Smooth muscle cell (in vitro differentiated cells): ENCODE results near the gene CPEB4. TPM values are rescaled to one million over a fixed set of nuclear protein-coding genes. Genes with fewer than 3 reads are reported as not detected.

Experiments
- DNase-seq: peaks from one replicate; lab custom pipeline; 2025; ENCODE audit not compliant: unreplicated experiment; lab: John Stamatoyannopoulos, UW
- H2AFZ ChIP-seq: fragments of 200-600 bp; sonication (generic); 2 replicates; pipeline ENCODE4 v1.6.0; 2016; ENCODE audit warnings: antibody characterized with exemption, low read depth, mild to moderate bottlenecking
- H3F3A ChIP-seq: fragments of 200-600 bp; sonication (generic); 2 replicates; pipeline ENCODE4 v1.6.0; 2017; ENCODE audit warnings: antibody characterized with exemption, low read depth
- H3K27ac ChIP-seq: fragments of 200-600 bp; sonication (generic); 2 replicates; pipeline ENCODE4 v1.5.1; 2016; ENCODE audit warnings: low read depth, mild to moderate bottlenecking
- H3K27me3 ChIP-seq: fragments of 200-600 bp; sonication (generic); 2 replicates; pipeline ENCODE4 v1.6.1; 2016; ENCODE audit warnings: low read depth, mild to moderate bottlenecking
- H3K36me3 ChIP-seq: fragments of 200-600 bp; sonication (generic); 2 replicates; pipeline ENCODE4 v1.5.1; 2016; ENCODE audit warnings: low read depth
- H3K4me1 ChIP-seq: fragments of 200-600 bp; sonication (generic); 2 replicates; pipeline ENCODE4 v1.5.1; 2016; ENCODE audit warnings: low read depth
- H3K4me2 ChIP-seq: fragments of 200-600 bp; sonication (generic); 2 replicates; pipeline ENCODE4 v1.6.0; 2016; ENCODE audit warnings: mild to moderate bottlenecking
- H3K4me3 ChIP-seq: fragments of 200-600 bp; sonication (generic); 2 replicates; pipeline ENCODE4 v1.5.1; 2016; ENCODE audit warnings: mild to moderate bottlenecking
- H3K79me2 ChIP-seq: fragments of 200-600 bp; sonication (generic); 2 replicates; pipeline ENCODE4 v1.6.0; 2016; ENCODE audit warnings: low read depth, mild to moderate bottlenecking
- H3K9ac ChIP-seq: fragments of 200-600 bp; sonication (generic); 2 replicates; pipeline ENCODE4 v1.6.0; 2016; ENCODE audit warnings: low read depth
- H3K9me3 ChIP-seq: fragments of 200-600 bp; sonication (generic); replicated peaks from 2 replicates; pipeline ENCODE4 v1.5.1; 2016; ENCODE audit warnings: low read depth
- H4K20me1 ChIP-seq: fragments of 200-600 bp; sonication (generic); 2 replicates; pipeline ENCODE4 v1.6.0; 2016; ENCODE audit warnings: low read depth
- WGBS: methylation state at CpG from one replicate; pipeline ENCODE4 v1.1.7; 2016; ENCODE audit warnings: low lambda C conversion rate; 5-methylcytosine and 5-hydroxymethylcytosine counted together
- polyA plus RNA-seq: library from polyadenylated mRNA; unstranded; fragments of >200 nt; fragmentation: Nextera tagmentation; extraction: Ambion mirVana; gene quantifications from 2 replicates; pipeline ENCODE4 v1.2.1, GENCODE V29; 2016
- total RNA-seq: library from RNA; depleted of rRNA; stranded (reverse); fragments of >200 nt; gene quantifications from 2 replicates; pipeline ENCODE4 v1.2.3, GENCODE V29; 2014
- TF ChIP-seq, protein P1 (sequence below): fragments of 200-600 bp; sonication (generic); IDR thresholded peaks from 2 replicates; pipeline ENCODE4 v1.5.1; 2017; ENCODE audit warnings: borderline replicate concordance, mild to moderate bottlenecking, antibody characterized with exemption; ENCODE audit not compliant: insufficient read depth, poor library complexity, severe bottlenecking

CPEB4 gene
- total and polyA plus RNA-seq, 2 experiments from 2014 or later: 5.1 to 38.5 TPM

DNA sequence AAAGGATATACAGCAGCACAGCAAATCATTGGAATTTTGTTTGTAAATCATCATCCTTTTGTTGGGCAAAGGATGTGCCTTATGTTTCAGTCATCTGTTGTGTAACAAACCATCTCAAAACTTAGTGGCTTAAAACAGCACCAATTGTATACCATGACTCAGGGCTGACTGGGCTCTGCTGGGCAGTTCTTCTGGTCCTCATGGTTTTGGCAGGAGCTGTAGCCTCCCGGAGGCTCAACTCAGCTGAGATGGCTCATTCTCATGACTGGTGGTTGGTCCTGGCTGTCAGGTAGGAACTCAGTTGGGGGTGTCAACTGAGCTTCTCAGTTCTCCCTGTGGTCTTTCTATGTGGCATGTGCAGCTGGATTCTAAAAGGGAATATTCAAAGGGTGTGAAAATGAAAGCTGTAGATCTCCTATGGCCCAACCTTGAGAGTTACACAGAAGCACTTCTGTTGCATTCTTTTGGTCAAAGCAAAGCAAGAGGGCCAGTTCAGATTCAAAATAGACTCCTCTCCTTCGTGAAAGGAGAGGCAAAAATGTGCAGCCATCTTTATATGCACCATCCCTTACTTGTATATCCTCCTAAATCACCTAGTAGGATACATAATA, 39.1 kb upstream of the CPEB4 start:
- no peaks in the 10 kb centered on the region for H3F3A ChIP-seq
- no peak overlapping the region for H3K4me2 ChIP-seq
- H3K9me3 ChIP-seq: no peaks in the 10 kb centered on the region
- H2AFZ ChIP-seq: no peak overlapping the region
- H3K4me3 ChIP-seq: no peak overlapping the region
- 72% methylated on average over 2 of the region's 2 CpGs for WGBS
- H3K79me2 ChIP-seq: no peaks in the 10 kb centered on the region
- TF ChIP-seq, protein P1, sequence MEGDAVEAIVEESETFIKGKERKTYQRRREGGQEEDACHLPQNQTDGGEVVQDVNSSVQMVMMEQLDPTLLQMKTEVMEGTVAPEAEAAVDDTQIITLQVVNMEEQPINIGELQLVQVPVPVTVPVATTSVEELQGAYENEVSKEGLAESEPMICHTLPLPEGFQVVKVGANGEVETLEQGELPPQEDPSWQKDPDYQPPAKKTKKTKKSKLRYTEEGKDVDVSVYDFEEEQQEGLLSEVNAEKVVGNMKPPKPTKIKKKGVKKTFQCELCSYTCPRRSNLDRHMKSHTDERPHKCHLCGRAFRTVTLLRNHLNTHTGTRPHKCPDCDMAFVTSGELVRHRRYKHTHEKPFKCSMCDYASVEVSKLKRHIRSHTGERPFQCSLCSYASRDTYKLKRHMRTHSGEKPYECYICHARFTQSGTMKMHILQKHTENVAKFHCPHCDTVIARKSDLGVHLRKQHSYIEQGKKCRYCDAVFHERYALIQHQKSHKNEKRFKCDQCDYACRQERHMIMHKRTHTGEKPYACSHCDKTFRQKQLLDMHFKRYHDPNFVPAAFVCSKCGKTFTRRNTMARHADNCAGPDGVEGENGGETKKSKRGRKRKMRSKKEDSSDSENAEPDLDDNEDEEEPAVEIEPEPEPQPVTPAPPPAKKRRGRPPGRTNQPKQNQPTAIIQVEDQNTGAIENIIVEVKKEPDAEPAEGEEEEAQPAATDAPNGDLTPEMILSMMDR: no peak
- H3K36me3 ChIP-seq: no peaks in the 10 kb centered on the region
- no peak overlapping the region for H3K9ac ChIP-seq
- H3K27ac ChIP-seq: no peak overlapping the region
- H3K4me1 ChIP-seq: no peaks in the 10 kb centered on the region
- DNase-seq: no peak
- H3K27me3 ChIP-seq: no peaks in the 10 kb centered on the region
- no peaks in the 10 kb centered on the region for H4K20me1 ChIP-seq

DNA sequence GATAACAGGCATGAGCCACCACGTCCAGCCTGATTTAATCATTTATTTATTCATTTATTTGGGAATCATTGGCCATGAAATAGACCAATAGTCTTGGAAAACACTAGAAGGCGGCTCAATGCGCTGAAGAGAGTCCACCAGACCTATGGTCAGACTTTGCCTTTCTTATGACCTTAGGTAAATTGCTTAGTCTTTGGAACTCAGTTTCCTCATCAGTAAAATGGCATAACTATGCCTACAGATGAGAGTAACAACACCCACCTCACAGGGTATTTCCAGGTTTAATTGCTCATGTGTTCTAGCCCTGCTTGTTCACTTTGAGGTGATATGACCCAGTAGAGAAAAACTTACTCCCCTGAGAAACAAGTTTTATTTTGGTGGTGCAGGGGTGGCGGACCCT, 38.2 kb upstream of the CPEB4 start:
- H3K9ac ChIP-seq: no peak overlapping the region
- TF ChIP-seq, protein P1: no peak
- no peak overlapping the region for H3K4me3 ChIP-seq
- no peaks in the 10 kb centered on the region for H4K20me1 ChIP-seq
- H3K27ac ChIP-seq: no peak overlapping the region
- H3K79me2 ChIP-seq: no peaks in the 10 kb centered on the region
- H3F3A ChIP-seq: no peaks in the 10 kb centered on the region
- H3K36me3 ChIP-seq: no peaks in the 10 kb centered on the region
- no peaks in the 10 kb centered on the region for H3K27me3 ChIP-seq
- no peaks in the 10 kb centered on the region for H3K9me3 ChIP-seq
- H3K4me2 ChIP-seq: no peak overlapping the region
- 95% methylated on average over 4 of the region's 4 CpGs for WGBS
- no peak overlapping the region for H2AFZ ChIP-seq
- H3K4me1 ChIP-seq: no peaks in the 10 kb centered on the region
- no peak for DNase-seq

DNA sequence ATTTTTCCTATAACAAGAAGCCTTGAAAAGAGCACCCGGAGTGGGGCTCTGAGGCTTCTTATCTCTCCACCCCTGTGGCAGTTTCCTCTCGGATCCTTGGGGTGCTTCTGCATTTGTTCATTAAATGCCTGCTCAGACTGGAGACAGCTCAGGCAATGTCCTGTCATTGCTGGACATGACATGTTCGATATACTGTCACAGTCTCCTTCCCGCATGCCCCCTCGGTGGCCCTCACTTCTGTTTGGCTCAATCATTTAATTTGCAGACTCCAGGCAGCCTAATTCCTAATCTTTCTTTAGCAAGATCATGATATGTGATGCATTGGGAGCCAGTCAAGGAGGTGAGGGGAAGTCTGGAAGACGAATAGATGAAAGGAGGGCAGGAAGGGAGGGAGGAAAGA, 37.5 kb upstream of the CPEB4 start:
- Histone ChIP-seq H3K27me3 (no peaks in the 10 kb centered on the region), H3K4me3 (no peak overlapping the region), H2AFZ (no peak overlapping the region), H3K36me3 (no peaks in the 10 kb centered on the region), H3F3A (no peaks in the 10 kb centered on the region), H3K4me1 (no peaks in the 10 kb centered on the region), H3K79me2 (no peaks in the 10 kb centered on the region), H3K9me3 (no peaks in the 10 kb centered on the region), H3K4me2 (no peak overlapping the region), H3K9ac (no peak overlapping the region), H3K27ac (no peak overlapping the region), H4K20me1 (no peaks in the 10 kb centered on the region)
- TF ChIP-seq, protein P1: no peak
- WGBS: 86% methylated on average over 6 of the region's 6 CpGs
- DNase-seq: no peak

DNA sequence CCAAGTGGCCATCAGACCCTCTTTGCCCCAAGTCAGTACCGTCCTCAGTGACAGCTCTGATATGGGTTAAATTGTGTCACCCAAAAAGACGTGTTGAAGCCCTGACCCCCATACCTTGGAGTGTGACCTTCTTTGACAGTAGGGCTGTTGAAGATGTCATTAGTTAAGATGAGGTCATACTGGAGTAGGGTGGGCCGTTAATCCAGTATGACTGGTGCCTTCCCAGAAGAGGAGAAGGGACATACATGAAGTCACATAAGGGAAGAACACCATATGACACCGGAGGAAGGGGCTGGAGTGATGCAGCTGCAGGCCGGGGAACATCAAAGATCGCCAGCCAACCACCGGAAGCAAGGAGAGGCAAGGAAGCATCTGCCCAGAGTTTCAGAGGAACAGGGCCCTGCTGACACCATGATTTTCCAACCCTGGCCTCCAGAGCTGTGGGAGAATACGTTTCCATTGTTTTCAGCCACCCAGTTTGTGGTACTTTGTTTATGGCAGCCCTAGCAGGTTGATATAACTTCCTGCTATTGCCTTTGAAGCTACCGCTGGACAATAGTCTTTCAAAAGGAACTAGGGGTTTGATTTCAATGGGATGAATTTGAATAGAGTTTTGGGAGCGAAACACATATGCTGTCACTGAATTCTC, 36.4 kb upstream of the CPEB4 start:
- TF ChIP-seq, protein P1: no peak
- H3K9me3 ChIP-seq: no peaks in the 10 kb centered on the region
- no peaks in the 10 kb centered on the region for H3K4me1 ChIP-seq
- H3K9ac ChIP-seq: no peak overlapping the region
- H3K79me2 ChIP-seq: no peaks in the 10 kb centered on the region
- H3K4me3 ChIP-seq: no peak overlapping the region
- WGBS: 84% methylated on average over 10 of the region's 10 CpGs
- H3K36me3 ChIP-seq: no peaks in the 10 kb centered on the region
- no peaks in the 10 kb centered on the region for H3F3A ChIP-seq
- no peaks in the 10 kb centered on the region for H4K20me1 ChIP-seq
- H3K27me3 ChIP-seq: no peaks in the 10 kb centered on the region
- no peak overlapping the region for H3K27ac ChIP-seq
- H3K4me2 ChIP-seq: no peak overlapping the region
- no peak overlapping the region for H2AFZ ChIP-seq
- DNase-seq: no peak
